HepG2 (cell line): Measurements from ENCODE around the gene ATP5F1C. TPM values are rescaled to one million over a fixed set of nuclear protein-coding genes. Genes with fewer than 3 reads are reported as not detected.

ENCODE experiments used
- GFI1 ChIP-seq: sonication (generic); formaldehyde crosslinking; IDR thresholded peaks from 2 replicates; pipeline ENCODE4 v1.5.0; 2020; ENCODE audit warnings: missing genetic modification reagents, mild to moderate bottlenecking, borderline replicate concordance
- HDAC2 ChIP-seq: sonication (generic); formaldehyde crosslinking; IDR thresholded peaks from 2 replicates; pipeline ENCODE4 v1.4.0; 2020; ENCODE audit warnings: missing genetic modification reagents
- JARID2 ChIP-seq: sonication (generic); formaldehyde crosslinking; IDR thresholded peaks from 2 replicates; pipeline ENCODE4 v1.8.1; 2023; ENCODE audit warnings: missing genetic modification reagents, inconsistent platforms; ENCODE audit not compliant: insufficient replicate concordance
- RAD21 ChIP-seq: fragments of 450-650 bp; formaldehyde crosslinking; IDR thresholded peaks from 2 replicates; pipeline ENCODE4 v1.5.0; 2020; ENCODE audit warnings: mild to moderate bottlenecking
- SP140L ChIP-seq: sonication (generic); formaldehyde crosslinking; IDR thresholded peaks from 2 replicates; pipeline ENCODE4 v1.4.0; 2020; ENCODE audit warnings: missing genetic modification reagents, borderline replicate concordance
- THAP11 ChIP-seq: IDR thresholded peaks from 2 replicates; pipeline ENCODE4 v1.6.1; 2016; ENCODE audit warnings: missing biosample characterization, missing genetic modification reagents
- ZFP1 ChIP-seq: IDR thresholded peaks from 2 replicates; pipeline ENCODE4 v1.6.1; 2016
- ZNF530 ChIP-seq: sonication (generic); formaldehyde crosslinking; IDR thresholded peaks from 2 replicates; pipeline ENCODE4 v1.5.0; 2020; ENCODE audit warnings: low read depth, mild to moderate bottlenecking, missing genetic modification reagents
- polyA plus RNA-seq, 8 experiments: library from polyadenylated mRNA; depleted of rRNA in 3 of 8; stranded (reverse) in 7 of 8; unstranded in 1 of 8; fragments of >200 nt; fragmentation: Illumina TruSeq in 4 of 8; extraction: Trizol in 4 of 8; gene quantifications; 2 replicates each; pipeline versions ENCODE4 v1.2.1 to v1.2.3, GENCODE V29; 2011 to 2016; ENCODE audit warnings: low read depth in 4 of 8, missing spikeins in 1 of 8, mixed read lengths in 1 of 8; ENCODE audit not compliant: insufficient read depth in 1 of 8
- total RNA-seq, 5 experiments: library from RNA; depleted of rRNA; stranded (reverse); fragments of >200 nt; fragmentation: Illumina TruSeq; extraction: Trizol; gene quantifications; 2 replicates each; pipeline ENCODE4 v1.2.3, GENCODE V29; 2016; ENCODE audit warnings: low read depth in 1 of 5
- TF ChIP-seq, protein P1 (sequence below): sonication (generic); formaldehyde crosslinking; IDR thresholded peaks from 2 replicates; pipeline ENCODE4 v1.4.0; 2020; ENCODE audit warnings: mild to moderate bottlenecking, missing genetic modification reagents
- TF ChIP-seq, protein P2 (sequence below): sonication (generic); formaldehyde crosslinking; IDR thresholded peaks from 2 replicates; pipeline ENCODE4 v1.4.0; 2020; ENCODE audit warnings: missing genetic modification reagents, low read depth, mild to moderate bottlenecking, borderline replicate concordance
- TF ChIP-seq, protein P3 (sequence below): sonication (generic); formaldehyde crosslinking; IDR thresholded peaks from 2 replicates; pipeline ENCODE4 v1.4.0; 2020; ENCODE audit warnings: mild to moderate bottlenecking, missing genetic modification reagents

ATP5F1C gene
- total and polyA plus RNA-seq, 2 of the 13 experiments (the other 11 are each of a cell fraction or from before 2014, with no cell fraction given) = 407 to 416 TPM

DNA sequence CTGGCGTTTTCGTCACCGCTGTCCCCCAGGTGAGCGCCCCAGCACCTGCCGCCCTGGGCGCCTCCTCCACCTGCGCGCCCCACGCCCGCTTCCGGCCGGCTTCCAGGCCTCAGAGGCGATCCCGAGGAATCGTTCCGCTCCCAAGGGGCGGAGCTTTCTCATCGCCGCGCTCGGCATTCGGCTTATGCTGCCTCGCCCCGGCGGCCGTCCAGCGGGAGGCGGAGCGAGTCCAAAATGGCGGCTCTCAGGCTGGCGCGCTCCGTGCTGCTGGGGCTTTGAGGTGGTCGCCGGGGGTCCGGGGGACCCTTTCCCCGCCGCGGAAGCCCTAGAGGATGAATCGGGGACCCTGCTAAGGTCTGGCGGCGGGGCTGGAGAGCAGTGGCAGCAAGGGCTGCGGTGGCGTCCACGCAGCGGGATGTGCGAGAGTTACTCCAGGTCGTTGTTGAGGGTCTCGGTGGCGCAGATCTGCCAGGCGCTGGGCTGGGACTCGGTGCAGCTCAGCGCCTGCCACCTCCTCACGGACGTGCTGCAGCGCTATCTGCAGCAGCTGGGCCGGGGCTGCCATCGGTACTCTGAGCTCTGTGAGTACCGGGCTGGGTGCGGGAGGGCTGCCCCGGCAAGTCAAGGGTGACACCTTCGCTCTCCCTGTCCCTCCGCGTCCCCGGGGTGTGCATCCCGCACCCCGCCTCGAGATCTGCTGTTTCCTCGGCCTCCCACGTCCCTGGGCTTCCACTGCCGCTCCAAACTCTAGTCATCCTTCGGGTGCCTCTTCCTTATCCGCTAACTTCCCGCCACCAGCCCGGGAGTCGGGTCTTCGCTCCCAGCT lies 30.5 kb downstream of the ATP5F1C start, which contains the start of gene TAF3 (continued):
- TF ChIP-seq HDAC2 (CRISPR knock-in tag) (peak; percentile 94), GFI1 (CRISPR knock-in tag) (peak; percentile 75; the same call in 1 of the 2 replicates), SP140L (CRISPR knock-in tag) (peak; percentile 85; the same call in 1 of the 2 replicates), RAD21 (CRISPR knock-in tag) (peak; percentile 24; the same call in 1 of the 2 replicates), JARID2 (no peak), ZFP1 (CRISPR knock-in tag) (peak; percentile 31; the same call in 1 of the 2 replicates), ZNF530 (CRISPR knock-in tag) (no peak), THAP11 (CRISPR knock-in tag) (peak; percentile 91)
- TF ChIP-seq, protein P1, sequence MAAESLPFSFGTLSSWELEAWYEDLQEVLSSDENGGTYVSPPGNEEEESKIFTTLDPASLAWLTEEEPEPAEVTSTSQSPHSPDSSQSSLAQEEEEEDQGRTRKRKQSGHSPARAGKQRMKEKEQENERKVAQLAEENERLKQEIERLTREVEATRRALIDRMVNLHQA (CRISPR knock-in tag) = no peak
- TF ChIP-seq, protein P2, sequence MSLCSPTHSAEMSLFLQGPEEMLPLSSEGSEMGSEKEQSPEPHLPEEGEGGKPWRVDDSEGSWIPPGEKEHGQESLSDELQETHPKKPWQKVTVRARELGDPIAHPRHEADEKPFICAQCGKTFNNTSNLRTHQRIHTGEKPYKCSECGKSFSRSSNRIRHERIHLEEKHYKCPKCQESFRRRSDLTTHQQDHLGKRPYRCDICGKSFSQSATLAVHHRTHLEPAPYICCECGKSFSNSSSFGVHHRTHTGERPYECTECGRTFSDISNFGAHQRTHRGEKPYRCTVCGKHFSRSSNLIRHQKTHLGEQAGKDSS (CRISPR knock-in tag) = peak; percentile 91
- TF ChIP-seq, protein P3, sequence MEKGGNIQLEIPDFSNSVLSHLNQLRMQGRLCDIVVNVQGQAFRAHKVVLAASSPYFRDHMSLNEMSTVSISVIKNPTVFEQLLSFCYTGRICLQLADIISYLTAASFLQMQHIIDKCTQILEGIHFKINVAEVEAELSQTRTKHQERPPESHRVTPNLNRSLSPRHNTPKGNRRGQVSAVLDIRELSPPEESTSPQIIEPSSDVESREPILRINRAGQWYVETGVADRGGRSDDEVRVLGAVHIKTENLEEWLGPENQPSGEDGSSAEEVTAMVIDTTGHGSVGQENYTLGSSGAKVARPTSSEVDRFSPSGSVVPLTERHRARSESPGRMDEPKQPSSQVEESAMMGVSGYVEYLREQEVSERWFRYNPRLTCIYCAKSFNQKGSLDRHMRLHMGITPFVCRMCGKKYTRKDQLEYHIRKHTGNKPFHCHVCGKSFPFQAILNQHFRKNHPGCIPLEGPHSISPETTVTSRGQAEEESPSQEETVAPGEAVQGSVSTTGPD = no peak
